GM23338 (cell line): ENCODE data around the gene UAP1. TPM values are rescaled to one million over a fixed set of nuclear protein-coding genes. Genes with fewer than 3 reads are reported as not detected.

ENCODE experiments used
- ATAC-seq: fragments of 200-7000 bp; cut with Tn5 transposase; 3 replicates; pipeline ENCODE4 v1.9.1; 2020
- DNase-seq: peaks from one replicate; pipeline ENCODE4 v3.0.0-alpha.2; 2015; ENCODE audit warnings: low spot score
- H2AFZ ChIP-seq: fragments of 200-600 bp; sonication (generic); 2 replicates; pipeline ENCODE4 v1.8.0; 2016; ENCODE audit warnings: antibody characterized with exemption, mild to moderate bottlenecking, moderate library complexity
- H3F3A ChIP-seq: fragments of 200-600 bp; sonication (generic); replicated peaks from 2 replicates; pipeline ENCODE4 v1.8.0; 2017; ENCODE audit warnings: antibody characterized with exemption, mixed run types, low read depth
- H3K27ac ChIP-seq: fragments of 200-600 bp; sonication (generic); 2 replicates; pipeline ENCODE4 v1.6.1; 2016; ENCODE audit warnings: low read depth
- H3K27me3 ChIP-seq: fragments of 200-600 bp; sonication (generic); 2 replicates; pipeline ENCODE4 v1.8.0; 2016; ENCODE audit warnings: mild to moderate bottlenecking, mixed run types, moderate library complexity; ENCODE audit not compliant: insufficient read depth
- H3K36me3 ChIP-seq: fragments of 200-600 bp; sonication (generic); 2 replicates; pipeline ENCODE4 v1.8.0; 2016; ENCODE audit warnings: mild to moderate bottlenecking; ENCODE audit not compliant: insufficient read depth
- H3K4me1 ChIP-seq: fragments of 200-600 bp; sonication (generic); 2 replicates; pipeline ENCODE4 v1.8.0; 2016; ENCODE audit warnings: mild to moderate bottlenecking, moderate library complexity; ENCODE audit not compliant: insufficient read depth
- H3K4me2 ChIP-seq: fragments of 200-600 bp; sonication (generic); 2 replicates; pipeline ENCODE4 v1.7.1; 2017; ENCODE audit warnings: mixed run types
- H3K4me3 ChIP-seq: fragments of 200-600 bp; sonication (generic); 2 replicates; pipeline ENCODE4 v1.6.1; 2016; ENCODE audit warnings: mixed run types
- H3K79me2 ChIP-seq: fragments of 200-600 bp; sonication (generic); replicated peaks from 2 replicates; pipeline ENCODE4 v1.8.0; 2017; ENCODE audit warnings: mild to moderate bottlenecking; ENCODE audit not compliant: insufficient read depth
- H3K9me2 ChIP-seq: fragments of 200-600 bp; sonication (generic); 2 replicates; pipeline ENCODE4 v1.8.0; 2017; ENCODE audit not compliant: insufficient read depth
- H4K20me1 ChIP-seq: fragments of 200-600 bp; sonication (generic); replicated peaks from 2 replicates; pipeline ENCODE4 v1.8.0; 2017; ENCODE audit warnings: mild to moderate bottlenecking; ENCODE audit not compliant: insufficient read depth
- H3K27ac Mint-ChIP-seq: 2 replicates; pipeline ENCODE4 v1.8.0; 2020; ENCODE audit warnings: inconsistent platforms, mild to moderate bottlenecking, moderate library complexity, mixed read lengths
- H3K27me3 Mint-ChIP-seq: 3 replicates; pipeline ENCODE4 v1.8.0; 2022; ENCODE audit warnings: low read depth, mild to moderate bottlenecking, moderate library complexity, mixed read lengths, inconsistent platforms; ENCODE audit not compliant: insufficient read depth, poor library complexity
- H3K36me3 Mint-ChIP-seq: 3 replicates; pipeline ENCODE4 v1.8.0; 2021; ENCODE audit warnings: low read depth, mild to moderate bottlenecking, inconsistent platforms, moderate library complexity, mixed read lengths
- H3K4me1 Mint-ChIP-seq: 3 replicates; pipeline ENCODE4 v1.8.0; 2020; ENCODE audit warnings: mild to moderate bottlenecking, inconsistent platforms, mixed read lengths
- H3K4me3 Mint-ChIP-seq: 3 replicates; pipeline ENCODE4 v1.8.0; 2021; ENCODE audit warnings: moderate library complexity, mild to moderate bottlenecking, inconsistent platforms, mixed read lengths
- H3K9me3 Mint-ChIP-seq: 3 replicates; pipeline ENCODE4 v1.8.0; 2020; ENCODE audit warnings: moderate library complexity, mild to moderate bottlenecking, inconsistent platforms, mixed read lengths
- CREB1 ChIP-seq: fragments of 250-450 bp; sonication (Bioruptor Pico); IDR thresholded peaks from 2 replicates; pipeline ENCODE4 v1.5.0; 2020; ENCODE audit warnings: low read depth, mild to moderate bottlenecking, moderate library complexity
- ETS1 ChIP-seq: IDR thresholded peaks from 2 replicates; pipeline ENCODE4 v1.6.1; 2016; ENCODE audit warnings: antibody characterized with exemption
- EZH2 ChIP-seq: fragments of 200-600 bp; sonication (generic); IDR thresholded peaks from one replicate; pipeline ENCODE4 v1.8.0; 2017; ENCODE audit warnings: antibody characterized with exemption, mild to moderate bottlenecking, low read depth; ENCODE audit not compliant: unreplicated experiment
- EZH2phosphoT487 ChIP-seq: fragments of 200-600 bp; sonication (generic); IDR thresholded peaks from one replicate; pipeline ENCODE4 v1.8.1; 2018; ENCODE audit warnings: antibody characterized with exemption; ENCODE audit not compliant: unreplicated experiment
- JUNB ChIP-seq: IDR thresholded peaks from one replicate; pipeline ENCODE4 v1.6.1; 2016; ENCODE audit warnings: antibody characterized with exemption; ENCODE audit not compliant: unreplicated experiment
- NANOG ChIP-seq: IDR thresholded peaks from 2 replicates; pipeline ENCODE4 v1.6.1; 2016; ENCODE audit warnings: antibody characterized with exemption, borderline replicate concordance
- POLR2AphosphoS5 ChIP-seq: IDR thresholded peaks from 2 replicates; pipeline ENCODE4 v1.6.1; 2016; ENCODE audit warnings: antibody characterized with exemption, low read depth
- REST ChIP-seq: IDR thresholded peaks from one replicate; pipeline ENCODE4 v1.6.1; 2018; ENCODE audit warnings: antibody characterized with exemption; ENCODE audit not compliant: unreplicated experiment
- STAT1 ChIP-seq: IDR thresholded peaks from one replicate; pipeline ENCODE4 v1.6.1; 2016; ENCODE audit warnings: antibody characterized with exemption; ENCODE audit not compliant: unreplicated experiment
- ZNF114 ChIP-seq: fragments of 250-450 bp; sonication (Bioruptor Pico); IDR thresholded peaks from 2 replicates; pipeline ENCODE4 v1.5.0; 2020; ENCODE audit warnings: mild to moderate bottlenecking, moderate library complexity
- ZNF331 ChIP-seq: fragments of 250-450 bp; sonication (Bioruptor Pico); IDR thresholded peaks from 2 replicates; pipeline ENCODE4 v1.5.0; 2020; ENCODE audit warnings: low read depth, mild to moderate bottlenecking, moderate library complexity
- ZNF462 ChIP-seq: fragments of 250-450 bp; sonication (Bioruptor Pico); IDR thresholded peaks from 2 replicates; pipeline ENCODE4 v1.5.0; 2020; ENCODE audit warnings: mild to moderate bottlenecking, moderate library complexity
- polyA plus RNA-seq: library from polyadenylated mRNA; unstranded; fragments of >200 nt; fragmentation: Nextera tagmentation; extraction: Ambion mirVana; gene quantifications from 2 replicates; pipeline ENCODE4 v1.2.1, GENCODE V29; 2016
- total RNA-seq: library from RNA; depleted of rRNA; stranded (reverse); fragments of >200 nt; shearing (Covaris generic); gene quantifications from 2 replicates; pipeline ENCODE4 v1.2.3, GENCODE V29; 2014
- TF ChIP-seq, protein P1 (sequence below), 2 experiments: fragments of 200-600 bp in 1 of 2; sonication (generic) in 1 of 2; conservative IDR thresholded peaks; 2 replicates each; pipeline versions ENCODE4 v1.5.1 to v1.6.1; 2016 to 2017; ENCODE audit warnings: antibody characterized with exemption in 2 of 2, low read depth in 2 of 2, mild to moderate bottlenecking in 2 of 2, moderate library complexity in 1 of 2

Gene UAP1
- total and polyA plus RNA-seq, 2 experiments from 2014 or later, result 26.7 to 33.3 TPM

DNA sequence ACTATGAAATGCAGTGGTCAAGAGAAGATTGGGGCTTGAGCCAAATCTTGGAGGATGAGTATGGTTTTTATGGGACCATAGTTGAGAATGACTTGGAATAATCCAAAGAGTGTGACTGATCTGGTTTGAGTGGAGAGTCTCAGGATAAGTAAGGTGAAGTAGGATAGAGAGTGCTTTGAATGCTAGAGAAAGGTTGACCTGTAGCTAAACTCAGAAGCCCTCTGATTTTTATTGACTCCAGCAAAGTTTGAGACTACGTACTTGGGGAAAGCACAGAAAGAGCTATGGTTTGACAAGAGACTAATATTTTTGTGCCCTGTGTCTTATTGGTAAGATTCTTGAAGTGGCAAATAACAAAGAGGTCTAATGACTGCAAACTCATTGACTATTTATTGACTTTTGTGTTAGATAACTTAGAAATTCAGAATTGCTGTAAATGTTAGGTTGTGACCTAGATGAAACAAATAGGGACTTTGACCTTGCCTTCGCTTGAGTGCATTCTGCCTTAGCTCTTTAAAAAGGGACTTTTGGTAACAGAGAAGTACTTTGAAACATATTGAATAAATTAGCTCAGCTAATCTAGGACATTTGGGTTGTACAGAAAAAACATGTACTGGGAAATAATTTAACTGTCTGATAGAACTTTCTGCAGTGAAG, 35.1 kb downstream of the UAP1 start:
- H3K4me3 Mint-ChIP-seq, result no peak overlapping the region
- H3K4me3 ChIP-seq, result no peak overlapping the region
- no peak for DNase-seq
- peaks cover 3% of the 10 kb centered on the region; the same call in 1 of the 3 replicates for H3K36me3 Mint-ChIP-seq
- H3K4me2 ChIP-seq, result no peak overlapping the region
- H3K4me1 Mint-ChIP-seq, result no peaks in the 10 kb centered on the region
- ATAC-seq, result no peak
- H3K27me3 Mint-ChIP-seq, result no peaks in the 10 kb centered on the region
- H3F3A ChIP-seq, result no peaks in the 10 kb centered on the region
- no peaks in the 10 kb centered on the region for H3K36me3 ChIP-seq
- H3K9me2 ChIP-seq, result no peaks in the 10 kb centered on the region
- H2AFZ ChIP-seq, result no peak overlapping the region
- TF ChIP-seq POLR2AphosphoS5 (no peak), CREB1 (CRISPR knock-in tag) (no peak), ZNF331 (CRISPR knock-in tag) (no peak), ZNF114 (no peak), STAT1 (no peak), EZH2 (no peak), ETS1 (no peak), EZH2phosphoT487 (no peak), NANOG (no peak), ZNF462 (CRISPR knock-in tag) (no peak), JUNB (no peak), REST (no peak)
- TF ChIP-seq, protein P1, sequence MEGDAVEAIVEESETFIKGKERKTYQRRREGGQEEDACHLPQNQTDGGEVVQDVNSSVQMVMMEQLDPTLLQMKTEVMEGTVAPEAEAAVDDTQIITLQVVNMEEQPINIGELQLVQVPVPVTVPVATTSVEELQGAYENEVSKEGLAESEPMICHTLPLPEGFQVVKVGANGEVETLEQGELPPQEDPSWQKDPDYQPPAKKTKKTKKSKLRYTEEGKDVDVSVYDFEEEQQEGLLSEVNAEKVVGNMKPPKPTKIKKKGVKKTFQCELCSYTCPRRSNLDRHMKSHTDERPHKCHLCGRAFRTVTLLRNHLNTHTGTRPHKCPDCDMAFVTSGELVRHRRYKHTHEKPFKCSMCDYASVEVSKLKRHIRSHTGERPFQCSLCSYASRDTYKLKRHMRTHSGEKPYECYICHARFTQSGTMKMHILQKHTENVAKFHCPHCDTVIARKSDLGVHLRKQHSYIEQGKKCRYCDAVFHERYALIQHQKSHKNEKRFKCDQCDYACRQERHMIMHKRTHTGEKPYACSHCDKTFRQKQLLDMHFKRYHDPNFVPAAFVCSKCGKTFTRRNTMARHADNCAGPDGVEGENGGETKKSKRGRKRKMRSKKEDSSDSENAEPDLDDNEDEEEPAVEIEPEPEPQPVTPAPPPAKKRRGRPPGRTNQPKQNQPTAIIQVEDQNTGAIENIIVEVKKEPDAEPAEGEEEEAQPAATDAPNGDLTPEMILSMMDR (conservative IDR thresholded peaks at IDR 0.05; ENCODE audit: low read depth in 2 of 2), result no peak
- H3K27ac ChIP-seq, result no peak overlapping the region
- H4K20me1 ChIP-seq, result no peaks in the 10 kb centered on the region
- no peaks in the 10 kb centered on the region for H3K79me2 ChIP-seq
- no peaks in the 10 kb centered on the region for H3K27me3 ChIP-seq
- H3K4me1 ChIP-seq, result no peaks in the 10 kb centered on the region
- no peak overlapping the region for H3K27ac Mint-ChIP-seq
- H3K9me3 Mint-ChIP-seq, result no peaks in the 10 kb centered on the region
